GM23338 (cell line): ENCODE data around the gene KRT3. TPM values are rescaled to one million over a fixed set of nuclear protein-coding genes. Genes with fewer than 3 reads are reported as not detected.

ENCODE experiments used
- ATAC-seq: fragments of 200-7000 bp; cut with Tn5 transposase; 3 replicates; pipeline ENCODE4 v1.9.1; 2020
- DNase-seq: peaks from one replicate; pipeline ENCODE4 v3.0.0-alpha.2; 2015; ENCODE audit warnings: low spot score
- H2AFZ ChIP-seq: fragments of 200-600 bp; sonication (generic); 2 replicates; pipeline ENCODE4 v1.8.0; 2016; ENCODE audit warnings: antibody characterized with exemption, mild to moderate bottlenecking, moderate library complexity
- H3F3A ChIP-seq: fragments of 200-600 bp; sonication (generic); replicated peaks from 2 replicates; pipeline ENCODE4 v1.8.0; 2017; ENCODE audit warnings: antibody characterized with exemption, mixed run types, low read depth
- H3K27ac ChIP-seq: fragments of 200-600 bp; sonication (generic); 2 replicates; pipeline ENCODE4 v1.6.1; 2016; ENCODE audit warnings: low read depth
- H3K27me3 ChIP-seq: fragments of 200-600 bp; sonication (generic); 2 replicates; pipeline ENCODE4 v1.8.0; 2016; ENCODE audit warnings: mild to moderate bottlenecking, mixed run types, moderate library complexity; ENCODE audit not compliant: insufficient read depth
- H3K36me3 ChIP-seq: fragments of 200-600 bp; sonication (generic); 2 replicates; pipeline ENCODE4 v1.8.0; 2016; ENCODE audit warnings: mild to moderate bottlenecking; ENCODE audit not compliant: insufficient read depth
- H3K4me1 ChIP-seq: fragments of 200-600 bp; sonication (generic); 2 replicates; pipeline ENCODE4 v1.8.0; 2016; ENCODE audit warnings: mild to moderate bottlenecking, moderate library complexity; ENCODE audit not compliant: insufficient read depth
- H3K4me2 ChIP-seq: fragments of 200-600 bp; sonication (generic); 2 replicates; pipeline ENCODE4 v1.7.1; 2017; ENCODE audit warnings: mixed run types
- H3K4me3 ChIP-seq: fragments of 200-600 bp; sonication (generic); 2 replicates; pipeline ENCODE4 v1.6.1; 2016; ENCODE audit warnings: mixed run types
- H3K79me2 ChIP-seq: fragments of 200-600 bp; sonication (generic); replicated peaks from 2 replicates; pipeline ENCODE4 v1.8.0; 2017; ENCODE audit warnings: mild to moderate bottlenecking; ENCODE audit not compliant: insufficient read depth
- H3K9me2 ChIP-seq: fragments of 200-600 bp; sonication (generic); 2 replicates; pipeline ENCODE4 v1.8.0; 2017; ENCODE audit not compliant: insufficient read depth
- H4K20me1 ChIP-seq: fragments of 200-600 bp; sonication (generic); replicated peaks from 2 replicates; pipeline ENCODE4 v1.8.0; 2017; ENCODE audit warnings: mild to moderate bottlenecking; ENCODE audit not compliant: insufficient read depth
- H3K27ac Mint-ChIP-seq: 2 replicates; pipeline ENCODE4 v1.8.0; 2020; ENCODE audit warnings: inconsistent platforms, mild to moderate bottlenecking, moderate library complexity, mixed read lengths
- H3K27me3 Mint-ChIP-seq: 3 replicates; pipeline ENCODE4 v1.8.0; 2022; ENCODE audit warnings: low read depth, mild to moderate bottlenecking, moderate library complexity, mixed read lengths, inconsistent platforms; ENCODE audit not compliant: insufficient read depth, poor library complexity
- H3K36me3 Mint-ChIP-seq: 3 replicates; pipeline ENCODE4 v1.8.0; 2021; ENCODE audit warnings: low read depth, mild to moderate bottlenecking, inconsistent platforms, moderate library complexity, mixed read lengths
- H3K4me1 Mint-ChIP-seq: 3 replicates; pipeline ENCODE4 v1.8.0; 2020; ENCODE audit warnings: mild to moderate bottlenecking, inconsistent platforms, mixed read lengths
- H3K4me3 Mint-ChIP-seq: 3 replicates; pipeline ENCODE4 v1.8.0; 2021; ENCODE audit warnings: moderate library complexity, mild to moderate bottlenecking, inconsistent platforms, mixed read lengths
- H3K9me3 Mint-ChIP-seq: 3 replicates; pipeline ENCODE4 v1.8.0; 2020; ENCODE audit warnings: moderate library complexity, mild to moderate bottlenecking, inconsistent platforms, mixed read lengths
- CREB1 ChIP-seq: fragments of 250-450 bp; sonication (Bioruptor Pico); IDR thresholded peaks from 2 replicates; pipeline ENCODE4 v1.5.0; 2020; ENCODE audit warnings: low read depth, mild to moderate bottlenecking, moderate library complexity
- CTCF ChIP-seq, 2 experiments: fragments of 200-600 bp in 1 of 2; sonication (generic) in 1 of 2; conservative IDR thresholded peaks; 2 replicates each; pipeline versions ENCODE4 v1.5.1 to v1.6.1; 2016 to 2017; ENCODE audit warnings: antibody characterized with exemption in 2 of 2, low read depth in 2 of 2, mild to moderate bottlenecking in 2 of 2, moderate library complexity in 1 of 2
- JUNB ChIP-seq: IDR thresholded peaks from one replicate; pipeline ENCODE4 v1.6.1; 2016; ENCODE audit warnings: antibody characterized with exemption; ENCODE audit not compliant: unreplicated experiment
- NANOG ChIP-seq: IDR thresholded peaks from 2 replicates; pipeline ENCODE4 v1.6.1; 2016; ENCODE audit warnings: antibody characterized with exemption, borderline replicate concordance
- POLR2AphosphoS5 ChIP-seq: IDR thresholded peaks from 2 replicates; pipeline ENCODE4 v1.6.1; 2016; ENCODE audit warnings: antibody characterized with exemption, low read depth
- STAT1 ChIP-seq: IDR thresholded peaks from one replicate; pipeline ENCODE4 v1.6.1; 2016; ENCODE audit warnings: antibody characterized with exemption; ENCODE audit not compliant: unreplicated experiment
- ZNF462 ChIP-seq: fragments of 250-450 bp; sonication (Bioruptor Pico); IDR thresholded peaks from 2 replicates; pipeline ENCODE4 v1.5.0; 2020; ENCODE audit warnings: mild to moderate bottlenecking, moderate library complexity
- polyA plus RNA-seq: library from polyadenylated mRNA; unstranded; fragments of >200 nt; fragmentation: Nextera tagmentation; extraction: Ambion mirVana; gene quantifications from 2 replicates; pipeline ENCODE4 v1.2.1, GENCODE V29; 2016
- total RNA-seq: library from RNA; depleted of rRNA; stranded (reverse); fragments of >200 nt; shearing (Covaris generic); gene quantifications from 2 replicates; pipeline ENCODE4 v1.2.3, GENCODE V29; 2014
- TF ChIP-seq, protein P1 (sequence below): IDR thresholded peaks from 2 replicates; pipeline ENCODE4 v1.6.1; 2016; ENCODE audit warnings: antibody characterized with exemption
- TF ChIP-seq, protein P2 (sequence below): IDR thresholded peaks from one replicate; pipeline ENCODE4 v1.6.1; 2018; ENCODE audit warnings: antibody characterized with exemption; ENCODE audit not compliant: unreplicated experiment

KRT3 gene
- total and polyA plus RNA-seq, 2 experiments from 2014 or later, result not detected

GRCh38 chr12:52788192-52788875 lies 7.6 kb downstream of the KRT3 start:
- peaks cover 7% of the 10 kb centered on the region for H3K27me3 Mint-ChIP-seq
- no peak for DNase-seq
- no peaks in the 10 kb centered on the region for H3K79me2 ChIP-seq

More at GRCh38 chr12:52788192-52788875, 7.6 kb downstream of the KRT3 start:
- no peaks in the 10 kb centered on the region for H3F3A ChIP-seq
- no peaks in the 10 kb centered on the region for H4K20me1 ChIP-seq
- ATAC-seq, result no peak
- H3K4me3 ChIP-seq, result no peak overlapping the region
- no peaks in the 10 kb centered on the region for H3K4me1 ChIP-seq
- TF ChIP-seq, protein P1, sequence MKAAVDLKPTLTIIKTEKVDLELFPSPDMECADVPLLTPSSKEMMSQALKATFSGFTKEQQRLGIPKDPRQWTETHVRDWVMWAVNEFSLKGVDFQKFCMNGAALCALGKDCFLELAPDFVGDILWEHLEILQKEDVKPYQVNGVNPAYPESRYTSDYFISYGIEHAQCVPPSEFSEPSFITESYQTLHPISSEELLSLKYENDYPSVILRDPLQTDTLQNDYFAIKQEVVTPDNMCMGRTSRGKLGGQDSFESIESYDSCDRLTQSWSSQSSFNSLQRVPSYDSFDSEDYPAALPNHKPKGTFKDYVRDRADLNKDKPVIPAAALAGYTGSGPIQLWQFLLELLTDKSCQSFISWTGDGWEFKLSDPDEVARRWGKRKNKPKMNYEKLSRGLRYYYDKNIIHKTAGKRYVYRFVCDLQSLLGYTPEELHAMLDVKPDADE, result no peak
- TF ChIP-seq, protein P2, sequence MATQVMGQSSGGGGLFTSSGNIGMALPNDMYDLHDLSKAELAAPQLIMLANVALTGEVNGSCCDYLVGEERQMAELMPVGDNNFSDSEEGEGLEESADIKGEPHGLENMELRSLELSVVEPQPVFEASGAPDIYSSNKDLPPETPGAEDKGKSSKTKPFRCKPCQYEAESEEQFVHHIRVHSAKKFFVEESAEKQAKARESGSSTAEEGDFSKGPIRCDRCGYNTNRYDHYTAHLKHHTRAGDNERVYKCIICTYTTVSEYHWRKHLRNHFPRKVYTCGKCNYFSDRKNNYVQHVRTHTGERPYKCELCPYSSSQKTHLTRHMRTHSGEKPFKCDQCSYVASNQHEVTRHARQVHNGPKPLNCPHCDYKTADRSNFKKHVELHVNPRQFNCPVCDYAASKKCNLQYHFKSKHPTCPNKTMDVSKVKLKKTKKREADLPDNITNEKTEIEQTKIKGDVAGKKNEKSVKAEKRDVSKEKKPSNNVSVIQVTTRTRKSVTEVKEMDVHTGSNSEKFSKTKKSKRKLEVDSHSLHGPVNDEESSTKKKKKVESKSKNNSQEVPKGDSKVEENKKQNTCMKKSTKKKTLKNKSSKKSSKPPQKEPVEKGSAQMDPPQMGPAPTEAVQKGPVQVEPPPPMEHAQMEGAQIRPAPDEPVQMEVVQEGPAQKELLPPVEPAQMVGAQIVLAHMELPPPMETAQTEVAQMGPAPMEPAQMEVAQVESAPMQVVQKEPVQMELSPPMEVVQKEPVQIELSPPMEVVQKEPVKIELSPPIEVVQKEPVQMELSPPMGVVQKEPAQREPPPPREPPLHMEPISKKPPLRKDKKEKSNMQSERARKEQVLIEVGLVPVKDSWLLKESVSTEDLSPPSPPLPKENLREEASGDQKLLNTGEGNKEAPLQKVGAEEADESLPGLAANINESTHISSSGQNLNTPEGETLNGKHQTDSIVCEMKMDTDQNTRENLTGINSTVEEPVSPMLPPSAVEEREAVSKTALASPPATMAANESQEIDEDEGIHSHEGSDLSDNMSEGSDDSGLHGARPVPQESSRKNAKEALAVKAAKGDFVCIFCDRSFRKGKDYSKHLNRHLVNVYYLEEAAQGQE, result no peak
- TF ChIP-seq STAT1 (no peak), NANOG (no peak), ZNF462 (CRISPR knock-in tag) (no peak), POLR2AphosphoS5 (no peak), CTCF (conservative IDR thresholded peaks at IDR 0.05; ENCODE audit: low read depth in 2 of 2) (no peak), CREB1 (CRISPR knock-in tag) (no peak), JUNB (no peak)
- Mint-ChIP-seq H3K36me3 (no peaks in the 10 kb centered on the region), H3K9me3 (no peaks in the 10 kb centered on the region), H3K4me1 (peaks cover 5% of the 10 kb centered on the region), H3K27ac (no peak overlapping the region), H3K4me3 (no peak overlapping the region)
- H3K27me3 ChIP-seq, result no peaks in the 10 kb centered on the region
- no peak overlapping the region for H2AFZ ChIP-seq
- no peak overlapping the region for H3K27ac ChIP-seq
- no peak overlapping the region for H3K4me2 ChIP-seq
- H3K36me3 ChIP-seq, result no peaks in the 10 kb centered on the region
- H3K9me2 ChIP-seq, result no peaks in the 10 kb centered on the region; the same call in 1 of the 2 replicates
